ENCODE data around the gene SMKR1. TPM values are rescaled to one million over a fixed set of nuclear protein-coding genes. Genes with fewer than 3 reads are reported as not detected.

The SMKR1 gene
- total and polyA plus RNA-seq, 9 of the 15 experiments (the other 6 are each of a cell fraction or from before 2014, with no cell fraction given): 0.58 to 1.8 (median 0.93) TPM; not detected in 1

GRCh38 chr7:129515381-129515780 lies 13.1 kb downstream of the SMKR1 start:
- 0 out of 2 replicates have a peak, but pooled peaks cover 2% of the 10 kb centered on the region for H3K9me3 ChIP-seq (replicated peaks; ENCODE audit: control insufficient read depth, insufficient read depth, low read depth, low read length)
- peaks cover 30 to 50% of the 10 kb centered on the region in 2 experiments for H3K27me3 ChIP-seq (ENCODE audit: control insufficient read depth in 2 of 2, insufficient read depth in 2 of 2, low read length in 2 of 2)
- no peak for FAIRE-seq
- no peak for DNase-seq (ENCODE audit: extremely low read depth in 1 of 4, low spot score in 3 of 4)
- intact Hi-C loops (cut with micrococcal nuclease): no loop called here
- no peaks in the 10 kb centered on the region for H4K20me1 ChIP-seq (replicated peaks; ENCODE audit: control insufficient read depth, insufficient read depth, low read length)
- ATAC-seq: no peak
- H3K4me3 ChIP-seq: no peak overlapping the region
- H2AFZ ChIP-seq (ENCODE audit: low read depth, low read length): no peak overlapping the region
- no peak overlapping the region for H3K4me2 ChIP-seq (ENCODE audit: insufficient read depth, low read length)
- no TSS peak for BruUV-seq (replicated peaks)
- H3K27ac ChIP-seq (ENCODE audit: extremely low read depth, low read depth, low read length): no peak overlapping the region
- H3K4me1 ChIP-seq (replicated peaks in 1 of 2; ENCODE audit: control insufficient read depth in 2 of 2, insufficient read depth in 2 of 2, low read length in 2 of 2): no peaks in the 10 kb centered on the region
- no peaks in the 10 kb centered on the region for H3K79me2 ChIP-seq (ENCODE audit: control insufficient read depth, insufficient read depth, low read length)
- 15% methylated on average over 4 of the region's 4 CpGs for WGBS (ENCODE audit: insufficient coverage, low coverage, missing lambda C conversion rate)
- no peak overlapping the region for H3K9ac ChIP-seq (ENCODE audit: insufficient read depth in 1 of 2, low read depth in 2 of 2, low read length in 2 of 2)
- in situ Hi-C loops (cut with MboI): no loop called here
- H3K36me3 ChIP-seq (ENCODE audit: control insufficient read depth, insufficient read depth, low read length): no peaks in the 10 kb centered on the region
- no peaks in the 10 kb centered on the region for H3K9me1 ChIP-seq (ENCODE audit: control insufficient read depth, insufficient read depth, low read length)
- ChIA-PET POLR2A (interaction anchor here (1.0 kb wide), 1 partner anchor 15 kb away, joined by 3 read pairs; no protein-coding TSS in a partner anchor), CTCF (ENCODE audit: low intra/inter-chr PET ratio) (no interaction called here)
- TF ChIP-seq CBX5 (IDR thresholded peaks at IDR 0.05; ENCODE audit: borderline replicate concordance, low read depth): no peak
- TF ChIP-seq RBM34 (IDR thresholded peaks at IDR 0.05; ENCODE audit: borderline replicate concordance, insufficient read depth, low read length): no peak
- TF ChIP-seq POLR3G (IDR thresholded peaks at IDR 0.05; ENCODE audit: extremely low read depth, insufficient read length, insufficient replicate concordance): no peak
- no peak for TF ChIP-seq SNIP1 (IDR thresholded peaks at IDR 0.05; ENCODE audit: low read depth)
- TF ChIP-seq SUPT5H (IDR thresholded peaks at IDR 0.05): no peak
- no peak for TF ChIP-seq SOX6 (IDR thresholded peaks at IDR 0.05)
- TF ChIP-seq, protein P1, sequence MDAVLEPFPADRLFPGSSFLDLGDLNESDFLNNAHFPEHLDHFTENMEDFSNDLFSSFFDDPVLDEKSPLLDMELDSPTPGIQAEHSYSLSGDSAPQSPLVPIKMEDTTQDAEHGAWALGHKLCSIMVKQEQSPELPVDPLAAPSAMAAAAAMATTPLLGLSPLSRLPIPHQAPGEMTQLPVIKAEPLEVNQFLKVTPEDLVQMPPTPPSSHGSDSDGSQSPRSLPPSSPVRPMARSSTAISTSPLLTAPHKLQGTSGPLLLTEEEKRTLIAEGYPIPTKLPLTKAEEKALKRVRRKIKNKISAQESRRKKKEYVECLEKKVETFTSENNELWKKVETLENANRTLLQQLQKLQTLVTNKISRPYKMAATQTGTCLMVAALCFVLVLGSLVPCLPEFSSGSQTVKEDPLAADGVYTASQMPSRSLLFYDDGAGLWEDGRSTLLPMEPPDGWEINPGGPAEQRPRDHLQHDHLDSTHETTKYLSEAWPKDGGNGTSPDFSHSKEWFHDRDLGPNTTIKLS (IDR thresholded peaks at IDR 0.05; ENCODE audit: borderline replicate concordance, low read depth): no peak
- no peak for TF ChIP-seq KAT8 (IDR thresholded peaks at IDR 0.05; ENCODE audit: low read depth)
- no peak for TF ChIP-seq E2F5 (CRISPR knock-in tag; IDR thresholded peaks at IDR 0.05)
- TF ChIP-seq HMG20B (CRISPR knock-in tag; IDR thresholded peaks at IDR 0.05): no peak
- TF ChIP-seq CLOCK (CRISPR knock-in tag; IDR thresholded peaks at IDR 0.05; ENCODE audit: borderline replicate concordance): no peak
- no peak for TF ChIP-seq ETS2 (tag; IDR thresholded peaks at IDR 0.05; ENCODE audit: borderline replicate concordance, poor library complexity, severe bottlenecking)
- TF ChIP-seq ARID3B (CRISPR knock-in tag; IDR thresholded peaks at IDR 0.05; ENCODE audit: borderline replicate concordance): no peak
- no peak for TF ChIP-seq ZNF133 (CRISPR knock-in tag; IDR thresholded peaks at IDR 0.05)
- no peak for TF ChIP-seq FOXO4 (CRISPR knock-in tag; IDR thresholded peaks at IDR 0.05)
- 0 out of 2 replicates have a peak, but pooled peaks have one; percentile 45 for TF ChIP-seq TRIM28 (IDR thresholded peaks at IDR 0.05)
